Activated naive CD8-positive, alpha-beta T cell treated with anti-CD3 and anti-CD28 coated beads, Interleukin-2, amount 50 U/mL, for 24 hours (primary cell): ENCODE data around the gene MLST8.

Source experiments
- ATAC-seq: fragments of 150-1000 bp; cut with Tn5 transposase; one replicate; pipeline ENCODE4 v1.10.0; 2021
- DNase-seq: peaks from one replicate; pipeline ENCODE4 v3.0.0; 2021
- H3K27ac Mint-ChIP-seq: one replicate; pipeline ENCODE4 v1.8.0; 2021; ENCODE audit warnings: mild to moderate bottlenecking, mixed read lengths
- H3K27me3 Mint-ChIP-seq: one replicate; pipeline ENCODE4 v1.8.0; 2021; ENCODE audit warnings: mixed read lengths
- H3K36me3 Mint-ChIP-seq: one replicate; pipeline ENCODE4 v1.8.0; 2021; ENCODE audit warnings: low read depth, mixed read lengths
- H3K4me1 Mint-ChIP-seq: one replicate; pipeline ENCODE4 v1.8.0; 2021; ENCODE audit warnings: mixed read lengths
- H3K4me3 Mint-ChIP-seq: one replicate; pipeline ENCODE4 v1.8.0; 2021; ENCODE audit warnings: mild to moderate bottlenecking, moderate library complexity, mixed read lengths
- H3K9me3 Mint-ChIP-seq: one replicate; pipeline ENCODE4 v1.8.0; 2021; ENCODE audit warnings: mixed read lengths

MLST8 gene

DNA sequence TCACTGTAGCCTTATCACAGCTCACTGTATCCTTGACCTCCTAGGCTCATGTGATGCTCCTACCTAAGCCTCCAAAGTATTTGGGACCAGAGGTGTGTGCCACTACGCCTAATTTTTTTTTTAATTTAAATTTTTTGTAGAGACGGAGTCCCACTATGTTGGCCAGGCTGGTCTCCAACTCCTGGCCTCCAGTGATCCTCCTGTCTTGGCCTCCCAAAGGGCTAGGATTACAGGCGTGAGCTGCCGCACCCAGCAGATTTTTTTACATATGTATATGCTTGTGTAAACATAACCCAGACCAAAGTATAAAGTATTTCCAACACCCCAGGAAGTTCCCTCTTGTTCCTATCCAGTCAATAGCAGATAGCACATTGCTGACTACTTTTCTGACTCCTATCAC is 11.1 kb downstream of the MLST8 start:
- no peaks in the 10 kb centered on the region for H3K9me3 Mint-ChIP-seq
- ATAC-seq: no peak
- H3K36me3 Mint-ChIP-seq: peaks cover 21% of the 10 kb centered on the region
- no peaks in the 10 kb centered on the region for H3K27me3 Mint-ChIP-seq
- peaks cover 24% of the 10 kb centered on the region for H3K4me1 Mint-ChIP-seq
- no peak for DNase-seq
- peak overlapping the region; percentile 88 for H3K4me3 Mint-ChIP-seq
- H3K27ac Mint-ChIP-seq: peak overlapping the region; percentile 93

DNA sequence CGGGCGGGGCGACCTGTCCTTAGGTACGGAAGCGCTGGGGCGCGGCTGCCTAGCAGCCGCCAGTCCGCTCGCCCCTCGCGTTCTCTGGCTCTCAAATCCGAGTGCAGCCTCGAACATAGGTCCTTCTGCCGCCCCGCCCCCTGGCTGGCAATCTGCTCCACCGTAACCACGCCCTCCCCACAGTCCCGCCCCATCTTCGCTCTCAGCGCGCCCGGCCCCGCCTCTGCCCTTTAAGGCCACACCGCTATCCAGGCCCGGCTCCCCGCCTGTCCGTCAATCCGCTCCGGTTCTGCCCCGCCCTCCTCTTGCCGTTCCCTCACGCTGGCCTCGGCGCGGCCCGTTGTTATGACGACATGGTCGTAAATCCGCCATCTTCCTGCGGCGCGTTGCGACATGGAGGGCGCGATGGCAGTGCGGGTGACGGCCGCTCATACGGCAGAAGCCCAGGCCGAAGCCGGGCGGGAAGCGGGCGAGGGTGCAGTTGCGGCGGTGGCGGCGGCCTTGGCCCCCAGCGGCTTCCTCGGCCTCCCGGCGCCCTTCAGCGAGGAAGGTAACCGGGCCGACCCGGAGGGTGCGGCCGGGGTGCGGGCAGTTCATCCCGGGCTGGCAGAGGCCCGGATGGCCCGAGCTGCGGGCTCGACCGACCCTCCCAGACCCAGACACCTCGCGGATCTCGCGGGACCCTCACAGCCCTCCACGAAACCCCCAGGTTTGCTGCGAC is 18.1 kb downstream of the MLST8 start, which contains the start of gene E4F1:
Gene E4F1, plus strand, starts transcription at position 371 of the 721 bp plus-strand sequence. Its CDS starts 23 bp downstream, at position 394.
- ATAC-seq: peak; percentile 98

DNA sequence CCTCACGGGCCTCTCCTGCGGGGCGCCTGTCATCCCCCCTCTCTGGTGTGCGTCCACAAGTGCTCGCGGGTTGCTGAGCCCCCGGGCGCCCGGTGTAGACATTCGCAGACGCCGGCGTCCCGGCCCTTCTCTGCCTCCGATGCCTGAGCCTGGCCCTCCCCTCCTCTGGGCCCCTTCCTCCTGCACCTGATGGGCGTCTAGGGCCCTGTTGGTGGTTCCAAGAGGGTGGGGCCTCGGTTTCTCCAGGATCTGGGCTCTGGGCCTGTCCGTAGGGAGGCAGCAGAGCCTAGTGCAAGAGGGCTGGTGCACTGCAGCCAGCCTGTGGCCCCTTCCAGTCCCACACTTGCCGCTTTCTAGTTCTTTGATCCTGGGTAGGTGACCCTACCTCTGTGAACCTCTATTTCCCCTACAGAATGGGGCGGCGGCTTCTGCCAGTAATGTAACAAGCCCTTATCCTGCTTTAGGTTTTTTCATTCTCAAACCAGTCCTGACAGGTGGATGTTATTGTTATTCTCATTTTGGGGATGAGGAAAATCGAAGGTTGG is 18.8 kb downstream of the MLST8 start:
- H3K36me3 Mint-ChIP-seq: peaks cover 6% of the 10 kb centered on the region
- ATAC-seq (peak; percentile 15), DNase-seq (no peak)
- no peaks in the 10 kb centered on the region for H3K9me3 Mint-ChIP-seq
- peak overlapping the region; percentile 59 for H3K27ac Mint-ChIP-seq
- peaks cover 18% of the 10 kb centered on the region for H3K4me1 Mint-ChIP-seq
- peak overlapping the region; percentile 83 for H3K4me3 Mint-ChIP-seq
- no peaks in the 10 kb centered on the region for H3K27me3 Mint-ChIP-seq

More for the DNA sequence above, 18.1 kb downstream of the MLST8 start, which contains the start of gene E4F1:
- peak; percentile 100 for DNase-seq
- H3K36me3 Mint-ChIP-seq: peaks cover 6% of the 10 kb centered on the region
- H3K27ac Mint-ChIP-seq: peak within 1 kb of the TSS; percentile 59
- no peaks in the 10 kb centered on the region for H3K27me3 Mint-ChIP-seq
- peak within 1 kb of the TSS; percentile 83 for H3K4me3 Mint-ChIP-seq
- H3K9me3 Mint-ChIP-seq: no peaks in the 10 kb centered on the region
- peaks cover 18% of the 10 kb centered on the region for H3K4me1 Mint-ChIP-seq

DNA sequence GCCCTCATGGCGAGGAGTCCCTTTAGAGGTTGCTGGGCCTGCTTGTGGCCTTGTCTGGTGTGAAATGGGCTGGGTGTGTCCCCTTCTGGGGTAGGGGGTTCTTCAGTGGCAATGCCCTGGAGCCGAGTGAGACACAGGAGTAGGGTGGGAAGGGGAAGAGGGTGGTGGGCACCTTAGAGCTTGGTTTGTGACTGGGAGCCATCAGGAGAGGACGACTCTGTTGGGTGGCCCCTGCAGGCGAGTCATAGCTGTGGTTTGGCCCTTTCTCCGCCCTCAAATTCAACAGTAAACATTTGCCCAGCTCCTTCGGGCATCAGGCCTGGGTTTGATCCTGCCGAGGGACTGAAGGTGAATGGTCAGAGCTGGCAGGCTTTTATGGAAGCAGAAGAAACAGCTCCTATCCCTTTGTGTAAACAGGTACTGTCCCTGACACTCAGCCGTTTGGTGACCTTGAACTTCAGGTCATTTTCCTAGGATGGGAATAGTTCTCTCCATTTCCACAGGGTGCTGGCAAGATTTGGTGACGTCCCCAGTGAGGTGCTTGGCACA is 21.1 kb downstream of the MLST8 start:
- H3K4me1 Mint-ChIP-seq: peaks cover 18% of the 10 kb centered on the region
- H3K36me3 Mint-ChIP-seq: peaks cover 15% of the 10 kb centered on the region
- H3K4me3 Mint-ChIP-seq: peak overlapping the region; percentile 46
- DNase-seq: no peak
- no peaks in the 10 kb centered on the region for H3K9me3 Mint-ChIP-seq
- no peak overlapping the region for H3K27ac Mint-ChIP-seq
- ATAC-seq: no peak
- no peaks in the 10 kb centered on the region for H3K27me3 Mint-ChIP-seq

DNA sequence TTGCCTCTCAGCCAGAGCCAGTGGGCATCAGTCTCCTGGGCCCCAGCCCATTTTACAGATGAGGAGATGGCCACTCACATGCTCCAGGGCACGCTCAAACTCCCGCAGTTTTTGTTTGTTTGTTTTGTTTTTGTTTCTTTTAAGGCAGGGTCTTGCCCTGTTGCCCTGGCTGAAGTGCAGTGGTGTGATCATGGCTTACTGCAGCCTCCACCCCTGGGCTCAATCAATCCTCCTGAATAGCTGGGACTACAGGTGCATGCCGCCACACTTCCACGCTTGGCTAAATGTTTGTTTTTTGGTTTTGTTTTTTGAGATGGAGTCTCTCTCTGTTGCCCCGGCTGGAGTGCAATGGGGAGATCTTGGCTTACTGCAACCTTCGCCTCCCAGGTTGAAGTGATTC is 21.7 kb downstream of the MLST8 start:
- no peak for DNase-seq
- Mint-ChIP-seq H3K4me1 (peaks cover 18% of the 10 kb centered on the region), H3K27me3 (no peaks in the 10 kb centered on the region), H3K9me3 (no peaks in the 10 kb centered on the region), H3K36me3 (peaks cover 15% of the 10 kb centered on the region), H3K27ac (no peak overlapping the region), H3K4me3 (no peak overlapping the region)
- ATAC-seq: no peak

DNA sequence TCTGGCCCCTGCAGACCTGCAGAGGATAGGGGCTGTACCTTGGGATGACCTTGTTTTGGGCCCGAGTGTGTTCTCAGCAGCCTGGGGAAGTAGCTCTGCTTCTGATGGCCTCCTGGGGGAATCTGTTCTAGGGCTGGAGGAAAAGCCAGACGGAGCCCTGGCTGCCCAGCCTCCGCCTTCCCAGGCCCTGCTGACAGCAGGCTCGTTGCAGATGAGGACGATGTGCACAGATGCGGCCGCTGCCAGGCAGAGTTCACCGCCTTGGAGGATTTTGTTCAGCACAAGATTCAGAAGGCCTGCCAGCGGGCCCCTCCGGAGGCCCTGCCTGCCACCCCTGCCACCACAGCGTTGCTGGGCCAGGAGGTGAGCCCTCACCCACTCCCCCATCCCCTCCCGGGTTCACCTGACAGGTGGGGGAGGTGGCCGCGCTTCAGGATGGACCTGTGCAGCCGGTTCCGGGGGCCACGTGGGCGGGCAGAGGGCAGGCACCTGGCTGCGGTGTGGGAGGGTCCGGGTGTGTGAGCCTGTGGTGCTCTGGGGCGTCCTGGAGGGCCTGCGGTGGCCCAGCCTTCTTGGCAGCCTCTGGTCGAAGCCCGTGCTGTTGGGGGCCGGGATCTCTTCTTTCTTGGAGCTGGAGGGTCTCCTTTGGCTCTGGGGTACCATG is 23.0 kb downstream of the MLST8 start:
- Mint-ChIP-seq H3K4me3 (no peak overlapping the region), H3K36me3 (peaks cover 15% of the 10 kb centered on the region), H3K27ac (no peak overlapping the region), H3K27me3 (no peaks in the 10 kb centered on the region), H3K9me3 (no peaks in the 10 kb centered on the region), H3K4me1 (peaks cover 18% of the 10 kb centered on the region)
- ATAC-seq: no peak
- DNase-seq: no peak

DNA sequence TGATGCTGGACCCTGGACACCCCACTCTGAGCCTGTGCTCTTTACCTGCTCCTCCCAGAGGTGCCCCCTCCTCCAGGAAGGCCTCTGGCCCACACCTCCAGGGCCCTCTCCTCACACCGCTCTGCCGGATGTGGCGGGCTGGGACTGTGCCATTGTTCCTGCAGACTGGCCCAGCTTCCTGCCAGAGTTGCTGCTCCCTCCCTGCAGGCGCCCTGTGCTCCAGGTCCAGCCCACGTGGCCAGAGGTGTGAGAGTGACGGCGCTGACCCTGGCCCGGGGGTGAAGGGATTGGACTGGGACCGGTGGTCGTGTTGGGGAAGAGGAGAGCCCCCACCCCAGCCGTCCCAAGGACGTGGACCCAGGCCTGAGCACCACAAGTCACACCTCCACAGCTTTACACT is 23.8 kb downstream of the MLST8 start:
- ATAC-seq (no peak), DNase-seq (no peak)
- H3K36me3 Mint-ChIP-seq: peaks cover 19% of the 10 kb centered on the region
- H3K27ac Mint-ChIP-seq: no peak overlapping the region
- peaks cover 18% of the 10 kb centered on the region for H3K4me1 Mint-ChIP-seq
- H3K4me3 Mint-ChIP-seq: no peak overlapping the region
- no peaks in the 10 kb centered on the region for H3K9me3 Mint-ChIP-seq
- no peaks in the 10 kb centered on the region for H3K27me3 Mint-ChIP-seq

DNA sequence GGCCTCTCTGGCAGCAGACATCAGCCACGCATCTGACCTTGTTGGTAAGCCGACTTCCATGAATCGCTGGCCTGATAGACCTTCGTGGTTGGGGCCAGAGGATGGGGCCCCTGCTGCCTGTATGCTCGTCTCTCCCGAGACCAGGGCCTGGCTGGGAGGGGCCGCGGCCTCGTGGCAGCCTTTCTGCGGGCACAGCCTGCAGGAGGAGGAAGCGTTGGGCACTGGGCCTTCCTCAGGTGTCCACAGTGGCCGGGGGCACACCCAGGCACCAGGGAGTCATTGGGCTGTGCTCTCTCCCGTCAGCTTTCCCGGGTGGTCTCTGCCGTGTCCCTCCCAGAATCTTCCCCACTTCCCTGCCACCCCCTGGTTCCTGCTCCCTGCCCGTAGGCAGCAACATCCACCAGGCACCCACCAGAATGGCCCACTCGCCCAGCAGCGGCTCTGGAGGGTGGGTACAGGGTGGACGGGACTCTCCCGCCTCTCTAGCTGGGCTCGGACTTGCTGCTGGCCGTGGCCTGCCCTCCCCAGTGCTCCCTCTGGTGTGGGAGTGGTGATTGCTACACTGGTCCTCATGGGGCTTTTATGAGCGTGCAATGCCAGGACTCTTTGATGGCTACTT is 24.5 kb downstream of the MLST8 start:
- no peaks in the 10 kb centered on the region for H3K9me3 Mint-ChIP-seq
- DNase-seq: no peak
- H3K27ac Mint-ChIP-seq: no peak overlapping the region
- H3K36me3 Mint-ChIP-seq: peaks cover 20% of the 10 kb centered on the region
- H3K27me3 Mint-ChIP-seq: no peaks in the 10 kb centered on the region
- H3K4me1 Mint-ChIP-seq: peaks cover 11% of the 10 kb centered on the region
- ATAC-seq: no peak
- H3K4me3 Mint-ChIP-seq: no peak overlapping the region

DNA sequence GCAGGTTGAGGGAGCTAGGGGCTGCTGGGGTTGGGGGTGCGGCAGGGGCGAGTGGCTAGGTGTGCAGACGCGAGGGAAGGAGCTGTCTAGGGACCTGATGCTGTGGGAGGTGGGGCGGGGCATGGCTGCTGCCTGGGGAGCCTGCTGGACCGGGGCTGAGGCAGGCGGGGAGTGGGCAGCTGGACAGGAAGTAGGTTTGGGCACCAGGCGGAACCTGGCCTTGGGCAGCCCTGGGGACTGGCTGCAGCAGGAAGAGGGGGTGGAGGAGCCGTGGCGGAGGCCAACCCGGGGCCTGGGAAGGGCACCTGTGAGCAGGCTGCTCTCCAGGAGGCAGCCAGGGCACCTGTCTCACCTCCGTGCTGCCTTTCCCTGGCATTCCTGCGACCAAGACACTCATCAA is 25.1 kb downstream of the MLST8 start:
- DNase-seq (no peak), ATAC-seq (no peak)
- no peaks in the 10 kb centered on the region for H3K9me3 Mint-ChIP-seq
- H3K27me3 Mint-ChIP-seq: no peaks in the 10 kb centered on the region
- H3K4me3 Mint-ChIP-seq: no peak overlapping the region
- H3K4me1 Mint-ChIP-seq: peaks cover 7% of the 10 kb centered on the region
- H3K27ac Mint-ChIP-seq: no peak overlapping the region
- H3K36me3 Mint-ChIP-seq: peaks cover 24% of the 10 kb centered on the region

DNA sequence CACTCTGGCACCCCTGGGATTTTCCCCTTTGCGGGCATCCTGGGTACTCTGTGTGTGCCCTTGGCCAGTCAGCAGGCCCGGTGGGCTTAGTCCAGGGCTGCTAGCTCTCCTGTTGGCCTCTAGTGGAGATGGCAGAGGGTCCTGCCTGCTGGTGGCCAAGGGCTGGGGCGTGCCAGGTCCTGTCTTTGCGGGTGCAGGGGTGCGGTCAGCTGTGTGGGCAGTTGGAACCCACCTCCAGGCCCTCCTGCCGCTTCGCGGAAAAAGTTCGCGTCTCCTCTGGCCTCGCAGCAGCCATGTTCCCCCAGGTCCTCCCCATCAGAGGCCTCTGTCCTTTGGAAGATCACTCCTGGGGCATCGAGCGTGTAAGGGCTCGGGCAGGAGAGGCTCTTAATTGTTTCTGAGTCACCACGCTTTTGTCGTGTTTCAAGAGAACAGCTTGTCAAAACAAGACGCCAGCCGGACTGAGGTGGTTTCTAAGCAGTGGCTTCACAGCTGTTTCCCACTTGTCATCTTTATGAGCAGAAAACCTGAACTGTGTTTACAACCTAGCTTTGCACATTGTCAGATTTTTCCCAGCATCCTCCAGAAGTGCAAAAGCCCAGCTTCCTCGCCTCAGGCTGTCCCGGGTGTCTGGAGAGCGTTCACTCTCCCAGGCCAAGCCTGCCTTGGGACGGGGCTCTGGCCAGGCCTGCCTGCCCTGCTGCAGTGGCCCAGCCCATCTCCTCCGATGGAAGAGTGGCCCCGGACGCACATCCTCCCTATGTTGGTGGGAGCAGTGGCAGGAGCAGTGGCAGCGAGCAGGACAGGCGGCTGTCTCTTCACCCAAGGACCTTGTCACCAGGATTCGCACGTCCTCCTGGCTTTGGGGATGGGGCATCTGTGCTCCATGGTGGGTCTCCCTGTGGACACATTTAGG is 26.0 kb downstream of the MLST8 start:
- no peaks in the 10 kb centered on the region for H3K27me3 Mint-ChIP-seq
- peaks cover 21% of the 10 kb centered on the region for H3K36me3 Mint-ChIP-seq
- peaks cover 3% of the 10 kb centered on the region for H3K4me1 Mint-ChIP-seq
- no peak overlapping the region for H3K27ac Mint-ChIP-seq
- H3K9me3 Mint-ChIP-seq: no peaks in the 10 kb centered on the region
- ATAC-seq (no peak), DNase-seq (no peak)
- H3K4me3 Mint-ChIP-seq: no peak overlapping the region

DNA sequence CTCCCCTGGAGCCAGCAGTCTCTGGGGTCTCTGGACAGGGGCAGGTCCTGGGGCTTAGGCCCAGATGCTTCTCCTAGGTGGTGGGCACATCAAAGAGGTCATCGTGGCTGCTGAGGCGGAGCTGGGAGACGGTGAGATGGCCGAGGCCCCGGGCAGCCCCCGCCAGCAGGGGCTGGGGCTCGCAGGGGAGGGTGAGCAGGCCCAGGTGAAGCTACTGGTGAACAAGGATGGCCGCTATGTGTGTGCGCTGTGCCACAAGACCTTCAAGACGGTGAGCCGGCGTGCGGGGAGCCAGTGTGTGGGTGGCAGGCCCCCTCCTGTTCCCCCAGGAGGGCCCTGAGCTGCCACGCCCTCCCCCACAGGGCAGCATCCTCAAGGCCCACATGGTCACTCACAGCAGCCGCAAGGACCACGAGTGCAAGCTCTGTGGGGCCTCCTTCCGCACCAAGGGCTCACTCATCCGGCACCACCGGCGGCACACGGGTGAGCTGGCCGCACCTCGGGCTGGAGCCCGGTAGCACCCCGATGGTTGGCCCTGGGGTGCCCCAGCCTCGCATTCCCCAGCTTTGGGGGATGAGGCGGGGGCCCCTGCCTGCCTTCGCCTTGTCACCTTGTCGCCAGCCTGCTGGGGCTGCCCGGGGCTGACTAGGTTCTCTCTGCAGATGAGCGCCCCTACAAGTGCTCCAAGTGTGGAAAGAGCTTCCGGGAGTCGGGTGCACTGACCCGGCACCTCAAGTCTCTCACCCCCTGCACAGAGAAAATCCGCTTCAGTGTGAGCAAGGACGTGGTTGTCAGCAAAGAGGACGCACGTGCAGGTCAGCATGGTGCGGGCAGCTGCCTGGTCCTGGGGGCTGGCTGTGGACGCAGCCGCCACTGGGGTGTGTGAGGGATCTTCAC is 27.1 kb downstream of the MLST8 start:
- H3K36me3 Mint-ChIP-seq: peaks cover 19% of the 10 kb centered on the region
- no peak for ATAC-seq
- H3K9me3 Mint-ChIP-seq: no peaks in the 10 kb centered on the region
- H3K4me3 Mint-ChIP-seq: no peak overlapping the region
- no peak overlapping the region for H3K27ac Mint-ChIP-seq
- H3K4me1 Mint-ChIP-seq: no peaks in the 10 kb centered on the region
- DNase-seq: no peak
- H3K27me3 Mint-ChIP-seq: no peaks in the 10 kb centered on the region

DNA sequence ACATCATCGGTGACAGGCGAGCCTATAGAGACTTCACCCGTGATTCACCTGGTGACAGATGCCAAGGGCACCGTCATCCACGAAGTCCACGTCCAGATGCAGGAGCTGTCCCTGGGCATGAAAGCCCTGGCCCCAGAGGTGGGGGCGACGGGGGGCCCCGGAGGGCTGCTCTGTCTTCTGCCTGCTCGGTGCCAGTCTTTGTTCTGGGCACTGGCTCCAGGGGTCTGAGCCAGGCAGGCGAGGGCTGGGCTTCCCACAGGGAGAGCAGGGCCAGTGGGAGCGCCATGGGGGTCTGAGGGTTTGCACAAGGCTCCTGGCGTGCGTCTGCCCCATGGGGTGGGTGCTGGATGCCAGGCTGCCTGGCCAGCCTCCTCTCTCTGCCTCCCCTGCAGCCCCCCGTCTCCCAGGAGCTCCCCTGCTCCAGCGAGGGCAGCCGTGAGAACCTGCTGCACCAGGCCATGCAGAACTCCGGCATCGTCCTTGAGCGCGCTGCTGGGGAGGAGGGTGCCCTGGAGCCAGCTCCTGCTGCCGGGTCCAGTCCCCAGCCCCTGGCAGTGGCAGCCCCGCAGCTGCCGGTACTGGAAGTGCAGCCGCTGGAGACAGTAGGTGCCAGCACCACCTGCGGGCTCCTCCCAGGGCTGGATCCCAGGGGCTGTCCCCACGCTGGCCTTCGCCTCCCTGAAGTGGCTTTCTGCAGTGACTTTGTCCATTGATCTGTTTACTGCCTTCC is 28.0 kb downstream of the MLST8 start:
- ATAC-seq: no peak
- H3K4me3 Mint-ChIP-seq: no peak overlapping the region
- H3K36me3 Mint-ChIP-seq: peaks cover 19% of the 10 kb centered on the region
- H3K9me3 Mint-ChIP-seq: no peaks in the 10 kb centered on the region
- no peak overlapping the region for H3K27ac Mint-ChIP-seq
- no peaks in the 10 kb centered on the region for H3K27me3 Mint-ChIP-seq
- DNase-seq: no peak
- H3K4me1 Mint-ChIP-seq: no peaks in the 10 kb centered on the region
